Transverse colon (tissue), 3 donors: ENCODE measurements around the gene SMPDL3B.

Source experiments
- CTCF ChIP-seq, 5 experiments: fragments of 200-600 bp in 3 of 5; fragments of 450-650 bp in 2 of 5; sonication (generic) in 3 of 5; IDR thresholded peaks; 1 replicate in 2 of 5; 2 replicates in 3 of 5; pipeline ENCODE4 v1.5.1; 2016 to 2017; ENCODE audit warnings: antibody characterized with exemption in 5 of 5, inconsistent platforms in 3 of 5, mild to moderate bottlenecking in 2 of 5, moderate library complexity in 1 of 5
- EP300 ChIP-seq: sonication (generic); formaldehyde crosslinking; IDR thresholded peaks from one replicate; pipeline ENCODE4 v1.6.1; 2017; ENCODE audit warnings: antibody characterized with exemption, low read depth
- POLR2A ChIP-seq: fragments of 450-650 bp; IDR thresholded peaks from one replicate; pipeline ENCODE4 v1.6.1; 2016; ENCODE audit warnings: antibody characterized with exemption, mild to moderate bottlenecking, moderate library complexity

- TF ChIP-seq CTCF (IDR thresholded peaks at IDR 0.05) (no peak), EP300 (no peak), POLR2A (no peak)
Measured at GRCh38 chr1:27885621-27886352, 49.0 kb upstream of the SMPDL3B start.
